Activated naive CD8-positive, alpha-beta T cell treated with anti-CD3 and anti-CD28 coated beads, Interleukin-2, amount 10 ng/mL, durations not matched to agents 7 days and 5 days (primary cell): ENCODE measurements around the gene SLC7A5. TPM values are rescaled to one million over a fixed set of nuclear protein-coding genes. Genes with fewer than 3 reads are reported as not detected.

ENCODE experiments used
- ATAC-seq: fragments of 150-1000 bp; cut with Tn5 transposase; one replicate; pipeline ENCODE4 v1.10.0; 2021; ENCODE audit warnings: low read depth, moderate library complexity
- POLR2A ChIA-PET: fragments of 350-600 bp; sonication (Branson Sonifier 250); formaldehyde crosslinking; loops from one replicate; lab custom pipeline; 2021; ENCODE audit warnings: antibody characterized with exemption; lab: Charles Lee
- DNase-seq: peaks from one replicate; pipeline ENCODE4 v3.0.0; 2021
- H3K27ac Mint-ChIP-seq: one replicate; pipeline ENCODE4 v1.8.0; 2022; ENCODE audit warnings: mild to moderate bottlenecking, mixed read lengths
- H3K27me3 Mint-ChIP-seq: one replicate; pipeline ENCODE4 v1.8.0; 2022; ENCODE audit warnings: mild to moderate bottlenecking, moderate library complexity, mixed read lengths
- H3K36me3 Mint-ChIP-seq: one replicate; pipeline ENCODE4 v1.8.0; 2021; ENCODE audit warnings: mild to moderate bottlenecking, mixed read lengths
- H3K4me1 Mint-ChIP-seq: one replicate; pipeline ENCODE4 v1.8.0; 2021; ENCODE audit warnings: mixed read lengths
- H3K4me3 Mint-ChIP-seq: one replicate; pipeline ENCODE4 v1.8.0; 2022; ENCODE audit warnings: mild to moderate bottlenecking, moderate library complexity, mixed read lengths
- H3K9me3 Mint-ChIP-seq: one replicate; pipeline ENCODE4 v1.8.0; 2021; ENCODE audit warnings: mixed read lengths
- total RNA-seq, 2 experiments: library from RNA; stranded (reverse); gene quantifications; one replicate each; pipeline ENCODE4 v1.2.3, GENCODE V29; 2021

SLC7A5 gene
- total RNA-seq, 2 experiments from 2014 or later: 59.2 to 63.9 TPM

DNA sequence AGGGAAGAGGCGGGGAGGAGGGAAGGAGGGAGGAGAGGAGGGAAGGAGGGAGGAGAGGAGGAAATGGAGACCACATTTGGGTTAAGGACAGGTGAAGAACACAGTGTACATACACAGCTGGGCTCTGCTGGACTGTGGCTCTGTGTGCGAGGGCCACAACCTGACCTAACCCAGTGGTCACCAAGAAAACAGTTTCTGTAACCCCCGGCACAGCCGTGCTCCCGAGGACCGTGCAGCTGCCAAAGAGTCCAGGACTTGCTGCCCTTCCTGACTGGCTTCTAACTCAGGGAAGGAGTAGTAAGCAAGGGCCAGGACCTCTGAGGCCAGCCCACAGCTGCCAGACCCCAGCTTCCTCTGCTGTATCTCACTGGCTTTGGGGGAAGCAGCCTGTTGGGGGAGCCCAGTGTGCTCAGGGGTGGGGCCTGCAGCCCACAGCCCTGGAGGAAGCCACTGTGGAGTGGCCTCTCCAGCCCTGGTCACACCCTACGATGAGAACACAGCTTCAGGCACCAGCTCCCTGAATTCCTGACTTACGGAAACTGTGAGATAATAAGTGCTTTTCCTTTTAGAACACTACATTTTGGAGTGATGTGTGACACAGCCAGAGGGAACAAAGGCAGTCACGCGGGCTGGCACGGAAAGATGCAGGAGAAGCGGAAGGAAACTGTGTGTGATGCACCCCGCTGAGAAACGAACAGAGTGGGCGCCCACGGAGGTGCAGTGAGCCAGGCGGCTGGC, 32.3 kb downstream of the SLC7A5 start:
- H3K4me3 Mint-ChIP-seq: no peak overlapping the region
- POLR2A ChIA-PET: no interaction called here
- no peak for DNase-seq
- peak; percentile 5 for ATAC-seq
- H3K27ac Mint-ChIP-seq: peak overlapping the region; percentile 51
- H3K9me3 Mint-ChIP-seq: no peaks in the 10 kb centered on the region
- no peaks in the 10 kb centered on the region for H3K27me3 Mint-ChIP-seq
- H3K4me1 Mint-ChIP-seq: peaks cover 2% of the 10 kb centered on the region
- peaks cover 6% of the 10 kb centered on the region for H3K36me3 Mint-ChIP-seq

DNA sequence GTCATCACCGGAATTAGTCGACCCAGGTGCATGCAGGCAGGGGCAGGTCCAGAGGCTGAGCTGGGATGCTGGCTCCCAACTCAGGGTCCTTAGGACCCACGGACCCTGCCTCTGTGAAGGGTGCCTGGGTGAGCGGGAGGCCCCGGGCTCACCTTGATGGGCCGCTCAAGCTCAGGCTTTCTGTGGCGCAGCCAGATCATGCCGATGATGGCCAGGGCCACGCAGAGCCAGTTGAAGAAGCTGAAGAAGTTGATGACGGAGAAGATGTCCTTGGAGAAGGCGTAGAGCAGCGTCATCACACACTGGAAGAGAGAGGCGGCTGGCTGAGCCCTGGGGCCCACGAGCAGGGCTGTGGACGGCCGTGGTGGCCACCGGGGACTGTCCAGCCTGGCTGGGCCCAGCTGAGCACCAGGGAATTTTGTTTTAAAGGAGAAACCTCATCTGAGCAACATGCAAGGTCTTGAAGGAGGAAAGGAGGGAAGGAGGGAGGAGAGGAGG, 32.9 kb downstream of the SLC7A5 start:
- no peak for ATAC-seq
- DNase-seq: no peak
- peaks cover 2% of the 10 kb centered on the region for H3K4me1 Mint-ChIP-seq
- H3K27ac Mint-ChIP-seq: peak overlapping the region; percentile 51
- H3K4me3 Mint-ChIP-seq: no peak overlapping the region
- H3K9me3 Mint-ChIP-seq: no peaks in the 10 kb centered on the region
- no peaks in the 10 kb centered on the region for H3K27me3 Mint-ChIP-seq
- peaks cover 8% of the 10 kb centered on the region for H3K36me3 Mint-ChIP-seq
- POLR2A ChIA-PET: interaction anchor here (0.5 kb wide), 1 partner anchor 8 kb away, joined by 3 read pairs; no protein-coding TSS in a partner anchor

DNA sequence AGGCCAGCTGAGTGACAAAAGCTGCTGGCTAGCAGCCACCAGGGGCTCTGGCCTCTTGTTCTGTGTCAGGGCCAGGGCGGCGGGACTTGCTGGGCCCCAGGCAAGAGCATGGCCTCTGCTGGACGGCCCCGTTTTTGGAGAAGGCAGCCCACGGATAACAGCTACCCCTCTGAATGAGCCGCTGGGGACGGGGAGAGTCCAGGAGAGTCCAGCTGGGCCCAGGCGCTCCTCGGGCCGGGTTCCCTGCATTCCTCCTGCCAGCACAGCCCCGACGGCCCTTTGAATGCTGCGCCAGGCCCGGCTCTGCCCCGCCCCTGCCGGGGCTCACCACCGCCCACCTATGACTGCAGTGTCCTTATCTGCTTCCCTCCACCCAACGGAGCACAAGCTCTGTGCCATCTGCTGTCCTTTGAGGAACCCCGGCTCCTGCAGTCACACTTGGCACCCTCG, 33.4 kb downstream of the SLC7A5 start:
- H3K4me3 Mint-ChIP-seq: no peak overlapping the region
- no peak for ATAC-seq
- DNase-seq: no peak
- no peaks in the 10 kb centered on the region for H3K9me3 Mint-ChIP-seq
- peaks cover 8% of the 10 kb centered on the region for H3K36me3 Mint-ChIP-seq
- no peaks in the 10 kb centered on the region for H3K27me3 Mint-ChIP-seq
- POLR2A ChIA-PET: interaction anchor here (0.5 kb wide), 1 partner anchor 8 kb away, joined by 3 read pairs; no protein-coding TSS in a partner anchor
- H3K27ac Mint-ChIP-seq: no peak overlapping the region
- peaks cover 2% of the 10 kb centered on the region for H3K4me1 Mint-ChIP-seq

DNA sequence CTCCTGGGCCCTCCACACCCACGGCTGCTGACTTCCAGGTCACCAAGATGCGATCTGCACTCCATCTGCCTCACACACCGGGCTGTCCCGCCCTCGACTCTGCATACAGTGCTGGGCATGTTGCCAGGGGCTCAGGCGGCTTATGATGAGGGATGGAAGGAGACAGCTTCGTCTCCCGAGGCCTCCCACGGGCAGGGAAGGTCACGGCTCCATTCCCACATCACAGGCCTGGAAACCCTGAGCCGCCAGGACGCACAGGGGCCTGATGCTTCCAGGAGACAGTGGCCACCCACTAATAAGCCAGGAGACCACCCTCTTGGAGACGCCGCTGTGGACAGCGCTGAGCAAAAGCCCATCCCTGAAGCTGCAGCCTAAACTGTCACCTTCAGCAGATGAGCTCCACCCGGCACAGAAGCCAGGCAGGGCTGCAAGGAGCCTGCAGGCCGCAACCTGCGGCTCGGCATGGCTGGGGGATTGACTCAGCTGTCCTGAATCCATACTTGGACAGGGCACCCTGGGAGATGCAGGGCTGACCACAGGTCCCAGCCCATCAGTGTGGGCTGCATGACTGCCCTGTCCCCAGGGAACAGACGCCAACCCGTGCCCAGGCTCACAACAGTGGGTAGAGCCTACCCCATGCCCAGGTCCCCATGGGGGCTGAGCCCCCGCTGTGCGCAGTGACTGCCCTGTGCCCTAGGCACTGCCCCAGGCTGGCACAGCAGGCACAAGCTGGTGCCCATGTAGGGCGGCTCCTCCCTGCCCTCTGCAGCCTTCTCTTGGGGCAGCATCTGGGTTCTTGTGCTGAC, 34.4 kb downstream of the SLC7A5 start:
- POLR2A ChIA-PET: no interaction called here
- Mint-ChIP-seq H3K27ac (no peak overlapping the region), H3K36me3 (peaks cover 8% of the 10 kb centered on the region), H3K9me3 (no peaks in the 10 kb centered on the region), H3K4me1 (peaks cover 2% of the 10 kb centered on the region), H3K4me3 (no peak overlapping the region), H3K27me3 (no peaks in the 10 kb centered on the region)
- DNase-seq: no peak
- ATAC-seq: no peak

DNA sequence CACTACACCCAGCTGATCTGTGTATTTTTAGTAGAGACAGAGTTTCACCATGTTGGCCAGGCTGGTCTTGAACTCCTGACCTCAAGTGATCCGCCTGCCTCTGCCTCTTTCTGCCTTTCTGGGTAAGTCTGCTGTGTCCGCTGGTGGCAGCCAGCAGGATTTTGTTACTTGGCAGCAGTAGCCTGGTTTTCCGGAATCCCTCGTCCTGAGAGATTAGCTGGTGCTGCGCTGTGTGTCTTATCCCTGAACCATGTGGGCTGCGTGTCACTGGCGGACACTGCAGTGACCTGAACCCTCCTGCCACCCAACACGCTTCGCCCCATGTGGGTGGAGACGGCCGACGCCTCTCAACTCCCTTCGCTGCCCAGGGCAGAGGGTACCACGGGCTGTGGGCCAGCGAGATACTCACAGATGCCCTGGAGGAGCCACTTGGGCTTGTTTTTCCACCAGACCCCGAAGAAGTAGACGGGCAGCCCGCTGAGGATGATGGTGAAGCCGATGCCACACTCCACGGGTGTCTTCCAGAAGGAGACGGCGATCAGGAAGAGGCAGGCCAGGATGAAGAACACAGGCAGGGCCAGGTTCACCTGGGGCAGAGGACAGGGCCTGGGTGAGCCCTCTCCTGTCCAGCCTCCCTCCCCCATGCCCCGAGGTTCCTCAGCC, 35.2 kb downstream of the SLC7A5 start:
- ATAC-seq (no peak), DNase-seq (no peak)
- peaks cover 2% of the 10 kb centered on the region for H3K4me1 Mint-ChIP-seq
- POLR2A ChIA-PET: interaction anchor here (0.7 kb wide), 1 partner anchor 13 kb away, joined by 3 read pairs; no protein-coding TSS in a partner anchor
- H3K36me3 Mint-ChIP-seq: peaks cover 8% of the 10 kb centered on the region
- H3K9me3 Mint-ChIP-seq: no peaks in the 10 kb centered on the region
- no peak overlapping the region for H3K27ac Mint-ChIP-seq
- no peaks in the 10 kb centered on the region for H3K27me3 Mint-ChIP-seq
- H3K4me3 Mint-ChIP-seq: no peak overlapping the region

DNA sequence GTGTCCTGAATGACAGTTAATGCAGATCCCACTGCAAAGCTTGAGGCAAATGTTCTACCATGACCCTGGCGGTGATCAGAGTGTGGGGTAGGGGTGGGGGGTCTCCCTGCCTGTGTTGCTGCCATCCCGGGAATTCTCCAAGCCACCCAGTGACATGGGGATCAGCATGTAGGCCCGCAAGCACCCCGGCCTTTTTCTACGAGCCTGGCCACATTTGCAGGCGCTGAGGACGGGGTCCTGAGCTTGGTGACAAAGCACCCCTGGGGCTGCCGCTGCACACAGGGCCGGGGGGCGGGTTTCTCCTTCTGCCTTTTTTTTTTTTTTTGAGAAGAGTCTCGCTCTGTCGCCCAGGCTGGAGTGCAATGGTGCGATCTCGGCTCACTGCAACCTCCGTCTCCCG, 35.8 kb downstream of the SLC7A5 start:
- H3K9me3 Mint-ChIP-seq: no peaks in the 10 kb centered on the region
- ATAC-seq (no peak), DNase-seq (no peak)
- H3K4me1 Mint-ChIP-seq: peaks cover 2% of the 10 kb centered on the region
- no peak overlapping the region for H3K27ac Mint-ChIP-seq
- POLR2A ChIA-PET: interaction anchor here (0.7 kb wide), 1 partner anchor 14 kb away, joined by 3 read pairs; no protein-coding TSS in a partner anchor
- no peaks in the 10 kb centered on the region for H3K27me3 Mint-ChIP-seq
- H3K4me3 Mint-ChIP-seq: no peak overlapping the region
- H3K36me3 Mint-ChIP-seq: peaks cover 8% of the 10 kb centered on the region

DNA sequence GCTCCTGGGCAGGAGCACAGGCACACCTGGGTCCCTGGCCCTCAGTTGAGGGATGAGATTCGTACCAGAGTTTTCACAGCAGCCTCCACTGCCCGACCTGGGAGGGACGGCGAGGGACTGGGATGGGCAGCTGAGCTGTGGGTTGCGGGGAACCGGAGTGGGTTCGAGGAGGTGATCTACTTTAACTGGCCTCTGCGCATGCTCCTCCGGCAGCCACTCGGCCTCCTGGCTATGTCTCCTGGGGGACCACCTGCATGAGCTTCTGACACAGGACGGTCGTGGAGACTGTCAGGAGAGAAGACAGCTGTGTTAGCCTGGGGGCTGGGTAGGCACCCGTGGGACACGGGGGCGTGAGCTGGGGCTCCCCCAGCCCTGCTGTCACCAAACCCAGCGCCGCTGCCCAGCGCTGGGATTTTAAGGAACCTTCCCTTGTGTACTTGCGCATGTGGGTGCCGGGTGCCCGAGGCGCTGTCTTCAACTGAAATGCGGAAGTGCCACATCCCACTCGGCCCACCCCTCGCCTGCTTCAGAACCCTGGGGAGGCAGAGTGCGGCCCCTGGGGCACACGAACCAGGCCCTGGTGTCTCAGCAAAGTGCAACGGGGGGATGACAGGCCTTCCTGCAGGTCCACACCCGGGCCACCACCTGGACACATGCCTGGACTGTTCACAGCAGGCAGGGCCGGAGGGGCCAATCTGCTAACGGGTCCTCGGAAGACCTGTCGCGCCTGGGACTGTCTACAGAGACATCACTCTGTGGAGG, 36.4 kb downstream of the SLC7A5 start:
- no peaks in the 10 kb centered on the region for H3K27me3 Mint-ChIP-seq
- no peak overlapping the region for H3K27ac Mint-ChIP-seq
- no peaks in the 10 kb centered on the region for H3K9me3 Mint-ChIP-seq
- H3K4me1 Mint-ChIP-seq: peaks cover 2% of the 10 kb centered on the region
- DNase-seq (no peak), ATAC-seq (no peak)
- H3K36me3 Mint-ChIP-seq: peaks cover 8% of the 10 kb centered on the region
- H3K4me3 Mint-ChIP-seq: no peak overlapping the region
- POLR2A ChIA-PET: interaction anchor here (1.2 kb wide), 1 partner anchor 10 kb away, joined by 3 read pairs; no protein-coding TSS in a partner anchor

DNA sequence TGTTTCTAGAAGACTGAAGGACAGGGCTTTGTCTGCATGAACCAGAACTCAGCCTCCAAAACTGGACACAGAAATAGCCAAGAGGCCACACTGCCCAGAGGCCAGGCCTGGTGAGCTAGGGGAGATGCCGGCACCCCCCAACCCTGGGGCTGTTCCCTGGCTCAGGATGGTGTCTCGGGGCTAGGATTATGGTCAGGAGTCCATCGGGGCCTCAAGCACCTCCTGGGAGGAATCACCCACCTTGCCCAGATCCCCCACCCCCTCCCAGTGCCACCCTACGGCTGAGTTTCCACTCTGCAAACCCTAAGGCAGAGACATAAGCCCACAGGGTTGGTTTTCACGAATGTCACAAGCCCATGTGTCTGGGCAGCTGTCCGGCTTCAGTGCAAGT, 37.2 kb downstream of the SLC7A5 start:
- Mint-ChIP-seq H3K27ac (no peak overlapping the region), H3K9me3 (no peaks in the 10 kb centered on the region), H3K4me3 (no peak overlapping the region), H3K4me1 (peaks cover under 1% of the 10 kb centered on the region), H3K36me3 (peaks cover 6% of the 10 kb centered on the region), H3K27me3 (no peaks in the 10 kb centered on the region)
- ATAC-seq (no peak), DNase-seq (no peak)
- POLR2A ChIA-PET: interaction anchor here (1.2 kb wide), 1 partner anchor 11 kb away, joined by 3 read pairs; no protein-coding TSS in a partner anchor

DNA sequence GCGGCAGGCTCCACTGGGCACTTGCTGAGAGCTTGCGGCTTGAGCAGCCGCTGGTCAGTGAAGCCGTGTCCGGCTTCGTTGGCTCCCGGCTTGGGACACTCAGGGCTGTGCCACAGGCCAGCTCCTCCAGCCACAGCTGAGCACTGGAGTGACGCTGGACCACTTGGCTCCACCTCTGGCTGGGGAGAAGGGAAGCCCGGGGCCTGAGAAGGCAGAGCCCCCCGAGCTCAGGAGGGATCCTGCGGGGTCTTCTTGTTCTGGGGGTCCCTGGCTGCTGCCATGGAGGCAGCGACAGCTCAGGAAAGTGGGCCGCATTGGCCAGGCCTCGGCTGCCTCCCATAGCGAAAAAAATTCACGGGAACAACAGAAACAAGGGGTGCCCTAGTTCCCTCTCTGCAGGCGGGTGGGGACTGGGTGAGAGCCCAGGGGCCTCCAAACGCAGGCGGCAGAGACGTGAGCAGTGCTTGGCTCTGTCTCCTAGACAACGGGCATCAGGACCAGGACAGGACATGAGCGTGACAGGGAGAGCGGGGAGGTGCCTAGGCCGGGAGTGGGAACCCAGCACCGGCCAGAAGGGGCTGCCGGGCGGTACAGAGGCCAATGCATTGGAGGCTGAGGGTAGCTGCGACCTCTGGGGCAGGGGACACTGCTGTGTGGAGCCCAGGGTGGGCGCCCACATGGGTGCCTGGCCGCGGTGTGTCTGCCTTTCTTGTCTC, 37.7 kb downstream of the SLC7A5 start:
- POLR2A ChIA-PET: interaction anchor here (1.2 kb wide), 1 partner anchor 11 kb away, joined by 3 read pairs; no protein-coding TSS in a partner anchor
- H3K27ac Mint-ChIP-seq: no peak overlapping the region
- DNase-seq (no peak), ATAC-seq (no peak)
- H3K4me1 Mint-ChIP-seq: no peaks in the 10 kb centered on the region
- H3K27me3 Mint-ChIP-seq: no peaks in the 10 kb centered on the region
- no peak overlapping the region for H3K4me3 Mint-ChIP-seq
- no peaks in the 10 kb centered on the region for H3K9me3 Mint-ChIP-seq
- peaks cover 5% of the 10 kb centered on the region for H3K36me3 Mint-ChIP-seq

DNA sequence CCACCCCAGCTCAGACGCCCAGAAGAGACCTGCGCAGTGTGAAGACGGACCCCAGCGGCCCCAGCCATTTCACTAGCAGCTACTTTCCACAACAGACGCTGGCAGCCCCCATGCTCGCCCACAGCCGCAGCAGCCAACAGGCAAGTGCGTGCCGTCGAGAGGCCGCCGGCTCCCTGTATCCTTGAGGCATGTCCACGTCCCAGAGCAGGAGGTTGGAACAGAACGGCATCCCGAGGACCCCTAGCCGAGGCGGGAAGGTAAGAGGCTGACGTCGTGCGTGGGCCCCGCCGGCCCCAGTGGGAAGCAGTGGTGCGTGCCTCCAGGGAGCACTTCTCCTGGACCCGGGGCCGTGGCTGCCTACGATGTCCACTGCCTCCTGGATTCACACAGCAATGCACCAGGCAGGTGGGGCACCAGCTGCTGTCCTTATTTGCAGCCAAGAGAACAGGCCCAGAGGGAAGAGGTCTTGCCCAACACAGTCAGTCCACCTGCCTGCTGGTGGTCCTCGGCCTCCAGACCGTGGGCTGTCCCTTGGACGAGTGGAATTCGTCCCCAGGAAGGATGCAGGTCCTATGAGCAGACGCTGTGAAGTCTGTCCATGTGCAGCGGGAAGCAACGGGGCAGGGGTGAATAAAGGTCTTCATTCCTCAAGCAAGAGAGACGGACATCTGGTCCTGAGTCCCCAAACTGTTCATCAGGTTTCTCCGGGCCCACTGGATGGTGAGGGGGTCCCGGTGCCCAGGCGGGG, 38.5 kb downstream of the SLC7A5 start:
- ATAC-seq: no peak
- H3K4me1 Mint-ChIP-seq: no peaks in the 10 kb centered on the region
- no peaks in the 10 kb centered on the region for H3K9me3 Mint-ChIP-seq
- no peak overlapping the region for H3K27ac Mint-ChIP-seq
- no peak overlapping the region for H3K4me3 Mint-ChIP-seq
- H3K27me3 Mint-ChIP-seq: no peaks in the 10 kb centered on the region
- H3K36me3 Mint-ChIP-seq: peaks cover 2% of the 10 kb centered on the region
- POLR2A ChIA-PET: no interaction called here
- no peak for DNase-seq

DNA sequence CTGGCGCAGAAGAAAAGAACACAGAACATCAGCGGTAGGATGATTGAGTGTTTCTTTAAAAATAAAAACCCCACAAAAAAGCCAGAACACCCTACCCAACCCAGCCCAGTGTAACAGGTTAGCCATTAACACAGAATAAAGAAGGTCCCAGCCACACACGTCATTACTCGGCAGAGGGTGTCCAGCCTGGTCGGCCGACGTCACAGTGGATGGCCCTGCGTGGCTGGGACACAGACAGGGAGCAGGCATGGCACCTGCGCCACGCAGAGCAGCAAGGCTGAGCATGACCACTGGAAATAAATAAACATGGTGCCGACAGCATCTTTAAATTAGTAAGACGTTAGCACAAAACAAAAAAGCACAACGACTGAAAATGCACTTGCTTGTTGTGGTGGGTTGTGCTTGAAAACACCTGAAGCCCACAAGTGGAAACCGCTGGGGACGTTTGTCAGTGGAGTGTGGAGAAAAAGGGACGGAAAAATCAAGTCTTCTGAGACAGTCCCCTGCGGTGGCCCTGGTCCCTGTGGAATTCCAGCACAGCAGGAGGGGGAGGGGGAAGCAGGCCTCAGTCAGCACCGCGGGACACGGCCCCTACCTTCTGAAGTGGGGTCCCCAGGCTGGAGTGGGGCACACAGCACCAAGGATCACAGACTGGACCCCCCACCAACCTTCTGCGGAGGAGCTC, 39.2 kb downstream of the SLC7A5 start:
- Mint-ChIP-seq H3K4me3 (no peak overlapping the region), H3K27ac (no peak overlapping the region)

More for the DNA sequence above, 39.2 kb downstream of the SLC7A5 start:
- H3K36me3 Mint-ChIP-seq: peaks cover 2% of the 10 kb centered on the region
- POLR2A ChIA-PET: interaction anchor here (0.9 kb wide), 1 partner anchor 51 kb away, joined by 3 read pairs; no protein-coding TSS in a partner anchor
- no peaks in the 10 kb centered on the region for H3K9me3 Mint-ChIP-seq
- H3K4me1 Mint-ChIP-seq: no peaks in the 10 kb centered on the region
- no peaks in the 10 kb centered on the region for H3K27me3 Mint-ChIP-seq
- ATAC-seq (no peak), DNase-seq (no peak)
